HG03460 (cell line): Measurements from ENCODE around the gene MAPKBP1.
"Not testable (repeated sequence)": the region's sequence is repeated elsewhere in the genome, so short reads cannot be mapped to it uniquely, and the experiment has no call there.

ENCODE experiments used
- ATAC-seq: cut with Tn5 transposase; IDR thresholded peaks from one replicate; pipeline ENCODE4 v1.9.1; 2021; ENCODE audit not compliant: unreplicated experiment

MAPKBP1 gene

GRCh38 chr15:41774062-41774881 lies at the start of gene MAPKBP1:
Gene MAPKBP1, plus strand, starts transcription at chr15:41774484. Its CDS starts 792 bp downstream, at chr15:41775276.
- ATAC-seq: peak; percentile 80

- no peak for ATAC-seq
These were observed 47.1 kb upstream of the MAPKBP1 start for GRCh38 chr15:41727143-41727542.

- ATAC-seq: not testable (repeated sequence)
These were observed 46.2 kb upstream of the MAPKBP1 start for GRCh38 chr15:41728061-41728460.

GRCh38 chr15:41730543-41730942 lies 43.7 kb upstream of the MAPKBP1 start:
- ATAC-seq: no peak

GRCh38 chr15:41732483-41732882 lies 41.8 kb upstream of the MAPKBP1 start:
- no peak for ATAC-seq

- no peak for ATAC-seq
These were observed 40.2 kb upstream of the MAPKBP1 start for GRCh38 chr15:41734079-41734478.

GRCh38 chr15:41735046-41735445 lies 39.2 kb upstream of the MAPKBP1 start:
- no peak for ATAC-seq

GRCh38 chr15:41735492-41735891 lies 38.8 kb upstream of the MAPKBP1 start:
- not testable (repeated sequence) for ATAC-seq

- ATAC-seq: no peak
These were observed 27.5 kb upstream of the MAPKBP1 start for GRCh38 chr15:41746802-41747201.

GRCh38 chr15:41756198-41756597 lies 18.1 kb upstream of the MAPKBP1 start:
- ATAC-seq: no peak

GRCh38 chr15:41772720-41773331 lies 1.5 kb upstream of the MAPKBP1 start:
- ATAC-seq: no peak

GRCh38 chr15:41773332-41773728 lies 954 bp upstream of the MAPKBP1 start:
- no peak for ATAC-seq

- ATAC-seq: no peak
These were observed 589 bp upstream of the MAPKBP1 start for GRCh38 chr15:41773729-41774061.

- ATAC-seq: no peak
These were observed 666 bp downstream of the MAPKBP1 start for GRCh38 chr15:41774882-41775417.

- no peak for ATAC-seq
These were observed 1.4 kb downstream of the MAPKBP1 start for GRCh38 chr15:41775651-41776050.

- ATAC-seq: no peak
These were observed 3.2 kb downstream of the MAPKBP1 start for GRCh38 chr15:41777421-41777973.

- no peak for ATAC-seq
These were observed 4.2 kb downstream of the MAPKBP1 start for GRCh38 chr15:41778521-41778920.

GRCh38 chr15:41779662-41780157 lies 5.4 kb downstream of the MAPKBP1 start:
- ATAC-seq: no peak

GRCh38 chr15:41780266-41780665 lies 6.0 kb downstream of the MAPKBP1 start:
- no peak for ATAC-seq

GRCh38 chr15:41780727-41781126 lies 6.4 kb downstream of the MAPKBP1 start:
- ATAC-seq: no peak

- ATAC-seq: no peak
These were observed 8.3 kb downstream of the MAPKBP1 start for GRCh38 chr15:41782371-41783282.
